H1 (cell line): ENCODE data around the gene DLG5. TPM values are rescaled to one million over a fixed set of nuclear protein-coding genes. Genes with fewer than 3 reads are reported as not detected.

ENCODE experiments used
- polyA plus RNA-seq, 7 experiments: library from polyadenylated mRNA; depleted of rRNA in 3 of 7; stranded (reverse) in 5 of 7; unstranded in 2 of 7; fragments of >200 nt in 5 of 7; fragments of 200-250 nt in 2 of 7; gene quantifications; 1 replicate in 5 of 7; 2 replicates in 1 of 7; 4 replicates in 1 of 7; pipeline versions ENCODE4 v1.2.1 to v1.2.3, GENCODE V29; 2011 to 2013; ENCODE audit warnings: missing spikeins in 2 of 7, mixed read lengths in 2 of 7
- small RNA-seq: library from polyadenylated mRNA; stranded (forward); fragments of <200 nt; extraction: miRNeasy Mini kit (QIAGEN cat#:217004); gene quantifications from one replicate; pipeline ENCODE3, GENCODE V24; 2013; ENCODE audit not compliant: insufficient read depth
- total RNA-seq: library from RNA; stranded (reverse); fragmentation: NEBNext Ultra II Directional; extraction: Animal tissue kit (Norgen Biotek cat#: 25700); gene quantifications from 2 replicates; pipeline ENCODE4 v1.2.1, GENCODE V29; 2021

Gene DLG5
- total and polyA plus RNA-seq, 2 of the 8 experiments (the other 6 are each of a cell fraction or from before 2014, with no cell fraction given): 15.6 to 71.4 TPM

Small RNA genes within 50 kb of the gene (small RNA-seq; reads per million reads assigned to genes)
- gene RF00017 (not detected), gene RN7SL284P (not detected), gene RNU6-1266P (not detected)

Other genes starting within 250 kb of the DLG5 start
- 35.8 and 38.6 TPM in 2 replicates for gene POLR3A, start 102.8 kb upstream of the DLG5 start, total RNA-seq
- gene POLR3A, start 102.8 kb upstream of the DLG5 start, polyA plus RNA-seq (2011; rRNA removed): 10.6 and 11.3 TPM in 2 replicates
- gene RPS24, start 107.1 kb upstream of the DLG5 start, total RNA-seq: 2,128 and 2,149 TPM in 2 replicates
- gene RPS24, start 107.1 kb upstream of the DLG5 start, polyA plus RNA-seq (2011; rRNA removed): 2,240 and 3,943 TPM in 2 replicates